HG03575 (cell line): Measurements from ENCODE around the gene GCNT3.

Experiments
- ATAC-seq: cut with Tn5 transposase; IDR thresholded peaks from one replicate; pipeline ENCODE4 v1.9.1; 2021; ENCODE audit not compliant: unreplicated experiment, insufficient number of reproducible peaks, low FRiP score; ENCODE audit errors: extremely low read depth

Gene GCNT3, protein sequence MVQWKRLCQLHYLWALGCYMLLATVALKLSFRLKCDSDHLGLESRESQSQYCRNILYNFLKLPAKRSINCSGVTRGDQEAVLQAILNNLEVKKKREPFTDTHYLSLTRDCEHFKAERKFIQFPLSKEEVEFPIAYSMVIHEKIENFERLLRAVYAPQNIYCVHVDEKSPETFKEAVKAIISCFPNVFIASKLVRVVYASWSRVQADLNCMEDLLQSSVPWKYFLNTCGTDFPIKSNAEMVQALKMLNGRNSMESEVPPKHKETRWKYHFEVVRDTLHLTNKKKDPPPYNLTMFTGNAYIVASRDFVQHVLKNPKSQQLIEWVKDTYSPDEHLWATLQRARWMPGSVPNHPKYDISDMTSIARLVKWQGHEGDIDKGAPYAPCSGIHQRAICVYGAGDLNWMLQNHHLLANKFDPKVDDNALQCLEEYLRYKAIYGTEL

DNA sequence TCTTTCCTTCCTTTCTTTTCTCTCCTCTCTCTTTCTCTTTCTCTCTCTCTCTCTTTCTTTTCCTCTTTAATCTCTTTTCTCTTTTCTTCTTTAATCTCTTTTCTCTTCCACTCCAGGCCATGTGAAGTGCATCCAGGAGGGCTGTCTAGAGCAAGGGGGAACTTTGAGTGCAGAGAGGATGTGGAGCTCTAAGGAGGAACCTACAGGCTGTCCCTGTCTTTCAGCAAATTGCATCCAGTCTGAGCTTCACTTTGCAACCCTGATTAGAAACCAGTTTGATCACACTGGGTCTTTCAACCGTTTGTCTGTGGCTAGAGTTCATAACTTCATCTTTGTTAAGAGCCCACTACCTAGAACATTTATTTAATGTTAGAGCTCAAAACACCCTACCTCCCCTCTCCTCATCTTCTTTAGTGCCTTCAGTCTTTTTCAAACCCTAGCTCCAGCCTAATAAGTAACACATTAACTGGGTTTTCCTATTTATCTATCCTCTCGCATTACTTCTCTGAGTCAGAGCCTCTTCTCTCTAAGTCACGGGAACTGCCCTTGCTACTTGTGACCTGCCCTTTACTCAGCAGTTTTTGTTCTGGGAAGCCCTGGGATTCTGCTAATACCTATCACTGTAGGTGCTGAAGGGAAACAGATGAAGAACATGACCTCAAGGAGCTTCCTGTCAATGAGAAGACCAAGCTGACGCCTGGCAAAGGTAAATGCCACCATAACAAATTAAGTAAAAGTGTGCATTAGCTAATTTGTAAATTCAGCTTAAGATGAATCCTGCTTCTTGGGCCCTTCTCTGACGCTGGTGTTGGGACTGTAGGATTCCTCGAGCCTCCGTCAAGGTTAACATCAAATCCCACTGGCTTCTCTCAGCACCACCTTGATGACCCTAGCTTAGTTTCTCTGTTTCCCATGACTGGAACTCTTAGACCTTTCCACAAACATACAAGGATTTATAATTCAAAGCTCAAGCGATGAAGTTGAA is at the start of gene GCNT3:
TSS of gene GCNT3 (plus strand) at position 508 of the 985 bp plus-strand sequence. CDS start 6,456 bp downstream, outside the sequence.
- no peak for ATAC-seq

DNA sequence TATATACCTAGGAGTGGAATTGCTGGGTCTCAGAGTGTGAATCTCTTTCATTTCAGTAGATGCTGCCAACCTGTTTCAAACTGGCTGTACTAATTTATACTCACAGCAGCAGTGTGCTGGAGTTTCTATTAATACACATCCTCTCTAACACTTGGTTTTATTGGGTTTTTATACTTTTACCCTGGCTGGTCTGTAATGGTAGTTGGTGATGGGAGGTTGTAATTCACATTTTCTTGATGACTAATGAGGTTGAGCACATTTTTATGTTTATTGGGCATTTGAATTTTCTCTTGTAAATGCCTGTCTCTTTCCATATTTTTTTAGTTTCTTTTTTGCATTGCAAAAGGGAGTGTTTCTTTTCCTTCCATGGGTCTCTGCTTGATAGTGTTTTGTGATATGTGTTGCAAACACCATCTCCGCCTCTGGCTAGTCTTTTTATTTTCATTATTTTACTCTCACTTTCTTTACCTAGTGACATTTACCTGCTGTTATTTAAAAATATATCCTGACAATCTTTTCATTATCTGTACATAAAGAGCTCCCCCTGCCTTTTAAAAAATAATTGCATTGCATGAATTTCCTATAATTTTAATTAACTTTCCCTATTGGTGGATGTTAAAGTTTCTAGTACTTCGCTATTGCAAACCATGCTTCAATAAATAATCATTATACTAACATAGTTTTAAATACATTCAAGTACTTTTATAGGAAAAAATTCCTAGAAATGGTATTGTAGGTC is 49.0 kb upstream of the GCNT3 start:
- ATAC-seq = no peak

DNA sequence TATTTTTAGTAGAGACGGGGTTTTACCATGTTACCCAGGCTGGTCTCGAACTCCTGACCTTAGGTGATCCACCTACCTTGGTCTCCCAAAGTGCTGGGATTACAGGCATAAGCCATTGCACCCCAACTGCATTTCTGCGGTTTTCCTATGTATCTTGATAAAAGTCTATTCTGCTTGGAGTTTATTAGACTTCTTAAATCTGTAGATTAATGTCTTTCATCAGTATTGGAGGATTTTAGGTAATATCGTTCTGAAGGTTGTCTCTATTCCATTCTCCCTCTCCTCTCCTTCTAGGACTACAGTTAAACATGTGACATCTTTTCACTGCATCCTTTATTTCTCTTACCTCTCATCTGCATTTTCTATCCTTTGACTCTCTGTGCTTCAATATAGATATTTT is 46.3 kb upstream of the GCNT3 start:
- ATAC-seq = no peak

DNA sequence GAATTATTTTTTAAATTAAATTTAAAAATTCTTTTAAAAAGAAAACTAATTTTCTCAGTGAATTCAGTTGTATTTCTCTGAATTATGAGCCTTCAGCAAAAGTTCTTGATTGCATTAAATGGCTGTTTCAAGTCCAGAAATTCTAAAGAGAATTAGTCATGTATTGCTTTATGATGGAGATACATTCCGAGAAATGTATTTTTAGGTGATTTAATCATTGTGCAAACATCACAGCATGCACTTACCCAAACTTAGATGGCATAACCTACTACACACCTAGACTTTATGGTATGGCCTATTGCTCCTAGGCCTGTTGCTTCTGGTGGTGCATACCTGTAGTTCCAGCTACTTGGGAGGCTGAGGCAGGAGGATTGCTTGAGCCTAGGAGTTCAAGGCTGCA is 44.3 kb upstream of the GCNT3 start:
- ATAC-seq = no peak

DNA sequence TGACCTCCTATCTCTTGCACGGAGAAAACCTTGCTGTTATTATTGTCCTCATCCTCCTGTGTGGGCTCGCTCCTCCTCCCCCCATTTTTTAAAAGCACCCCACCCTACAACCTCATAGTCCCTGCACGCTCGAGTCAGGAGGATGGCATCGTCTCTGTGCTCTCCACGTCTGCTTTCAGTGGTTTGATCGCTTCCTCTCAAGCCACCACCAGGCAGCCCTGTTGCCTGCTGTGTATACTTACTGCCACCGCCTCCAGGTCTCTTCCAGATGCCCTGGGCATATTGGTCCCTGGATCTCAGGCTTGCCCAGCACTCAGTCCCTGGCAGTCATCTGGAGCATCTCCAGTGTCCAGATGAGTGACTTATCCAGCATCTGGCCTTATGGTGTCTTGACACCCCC is 42.1 kb upstream of the GCNT3 start:
- ATAC-seq = no peak

DNA sequence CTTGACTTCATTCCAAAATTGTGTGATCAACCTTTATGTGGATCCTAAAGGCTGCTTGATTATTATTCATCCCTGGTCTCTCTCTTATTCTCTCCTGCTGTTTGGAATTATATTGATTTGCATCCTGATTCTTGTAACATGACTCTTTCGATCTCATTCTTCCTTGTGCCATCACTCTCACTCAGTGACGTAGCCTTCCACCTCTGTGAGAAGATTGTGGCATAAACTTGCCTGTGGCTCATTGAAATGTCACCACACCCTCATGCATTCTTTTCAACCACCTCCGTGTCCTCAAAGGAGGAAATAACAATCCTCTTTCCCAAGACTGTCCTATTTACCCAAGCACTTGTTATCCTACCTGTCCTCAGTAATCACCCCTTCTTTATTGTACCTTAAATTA is 41.3 kb upstream of the GCNT3 start:
- no peak for ATAC-seq

DNA sequence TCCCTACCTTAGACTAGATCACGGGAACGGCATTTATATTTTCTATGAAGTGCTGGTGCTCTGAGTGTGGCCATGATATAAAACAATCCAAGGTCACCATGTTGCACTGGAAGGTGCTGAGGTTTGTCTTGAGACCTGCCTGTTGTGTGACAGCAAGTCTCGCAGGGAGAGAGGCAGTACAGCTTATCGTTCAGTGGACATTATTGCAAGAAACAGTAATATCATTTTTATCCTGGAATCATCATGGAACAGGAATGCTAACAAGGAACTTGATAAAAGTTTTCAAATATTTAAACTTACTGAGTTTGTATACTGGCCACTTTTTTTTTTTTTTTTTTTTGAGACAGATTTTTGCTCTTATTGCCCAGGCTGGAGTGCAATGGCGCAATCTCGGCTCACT is 40.0 kb upstream of the GCNT3 start:
- ATAC-seq = no peak

DNA sequence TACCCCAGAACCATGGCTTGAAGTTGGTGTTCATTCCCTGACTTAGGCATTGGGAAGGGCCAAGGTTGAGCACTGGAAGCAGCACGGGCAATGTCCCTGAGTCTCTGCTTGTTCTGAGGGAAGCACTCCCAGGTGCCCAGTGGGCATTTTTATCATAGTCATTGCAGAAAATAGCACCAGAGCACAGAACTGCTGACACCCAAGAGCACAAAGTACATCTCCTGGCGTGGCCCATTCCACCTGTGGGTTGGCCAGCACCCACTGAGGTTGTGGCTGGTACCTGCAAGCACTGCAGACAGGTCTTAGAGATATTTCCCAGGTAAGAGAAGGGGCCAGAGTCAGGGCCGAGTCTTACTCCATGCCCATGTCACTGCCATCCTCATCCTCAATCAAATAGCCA is 28.5 kb upstream of the GCNT3 start:
- ATAC-seq = no peak

DNA sequence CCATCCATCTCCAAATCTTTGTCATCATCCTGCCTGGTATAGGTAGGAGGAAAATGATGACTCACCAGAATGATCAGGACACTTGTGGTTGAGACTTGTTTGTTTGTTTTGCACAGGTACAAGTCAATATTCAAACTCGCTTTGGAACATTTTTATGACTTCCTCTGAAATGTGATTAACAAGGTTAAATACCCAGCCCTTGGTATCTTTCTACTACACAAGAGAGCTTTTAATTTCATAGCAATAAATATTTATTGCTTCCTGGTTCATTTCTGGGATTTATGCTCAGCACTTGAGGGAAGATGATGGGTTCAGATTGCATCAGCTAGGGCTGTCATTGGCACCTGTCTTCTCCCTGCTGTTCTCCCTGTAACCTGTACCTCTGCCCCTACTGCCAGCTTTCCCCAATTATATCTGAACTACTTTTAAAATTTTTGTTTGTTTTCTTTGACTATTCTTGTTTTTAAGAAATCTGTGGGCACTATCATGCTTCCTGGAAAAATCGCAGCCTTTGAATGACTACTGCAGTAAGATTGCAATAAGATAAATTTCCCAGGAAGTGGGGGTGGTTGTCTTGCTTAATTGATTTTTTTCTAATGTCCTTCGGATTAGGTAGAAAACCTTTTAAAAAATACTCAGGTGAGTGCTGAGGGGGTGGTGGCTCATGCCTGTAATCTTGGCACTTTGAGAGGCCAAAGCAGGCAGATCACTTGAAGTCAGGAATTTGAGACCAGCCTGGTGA is 24.3 kb upstream of the GCNT3 start:
- no peak for ATAC-seq

DNA sequence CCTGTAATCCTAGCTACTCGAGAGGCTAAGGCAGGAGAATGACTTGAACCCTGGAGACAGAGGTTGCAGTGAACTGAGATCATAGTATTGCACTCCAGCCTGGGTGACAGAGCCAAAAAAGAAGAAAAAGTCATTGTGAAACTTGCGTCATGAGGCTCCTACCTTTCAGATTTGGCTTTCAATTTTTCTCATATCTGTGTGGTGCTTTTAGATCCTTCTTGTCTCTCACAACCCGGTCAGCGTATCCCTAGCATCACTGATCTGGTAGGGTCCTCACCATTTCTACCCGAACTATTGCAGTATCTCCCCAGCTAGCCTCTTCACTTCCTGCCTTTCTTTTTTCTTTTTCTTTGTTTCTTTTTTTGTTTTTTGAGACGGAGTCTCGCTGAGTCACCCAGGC is 21.6 kb upstream of the GCNT3 start:
- no peak for ATAC-seq

DNA sequence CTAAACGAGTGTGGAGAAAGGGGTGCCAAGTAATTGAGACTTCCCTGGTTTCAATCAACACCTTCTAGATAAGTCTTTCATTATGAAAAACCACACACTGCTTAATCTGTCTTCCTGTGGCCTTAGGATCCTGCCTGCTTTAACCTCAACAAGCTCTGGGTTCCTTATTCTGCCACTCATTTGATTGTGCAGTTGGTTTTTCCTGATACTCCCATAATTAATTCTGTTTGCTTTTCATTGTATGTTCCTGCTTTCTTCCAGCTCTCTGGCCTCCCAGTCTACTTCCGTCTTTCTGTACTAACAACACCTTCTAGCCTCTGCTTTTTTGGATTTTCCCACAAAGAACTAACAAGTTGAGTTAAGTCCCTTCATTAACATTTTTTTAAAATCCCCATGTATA is 20.2 kb upstream of the GCNT3 start:
- no peak for ATAC-seq

DNA sequence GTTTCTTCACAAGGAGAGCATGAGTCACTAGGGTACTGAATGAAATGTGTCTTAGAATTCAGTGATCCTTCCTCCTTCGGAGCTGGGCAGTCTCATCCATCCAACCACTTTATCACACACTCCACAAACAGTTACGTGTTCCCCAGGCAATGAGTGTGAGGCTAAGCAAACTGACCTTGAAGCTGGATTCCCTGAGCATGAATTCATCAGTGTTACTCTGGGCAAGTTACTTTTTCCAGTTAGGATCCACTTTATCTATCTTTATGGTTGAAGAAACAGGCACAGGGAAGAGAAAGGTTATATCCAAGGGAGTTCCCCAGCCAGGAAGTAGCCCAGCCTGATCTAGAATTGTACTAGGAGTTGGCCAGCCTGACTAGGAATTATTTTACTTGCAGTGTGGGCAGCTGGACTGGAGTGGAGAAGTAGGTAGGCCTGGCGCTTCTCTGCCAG is 17.1 kb upstream of the GCNT3 start:
- ATAC-seq = no peak

DNA sequence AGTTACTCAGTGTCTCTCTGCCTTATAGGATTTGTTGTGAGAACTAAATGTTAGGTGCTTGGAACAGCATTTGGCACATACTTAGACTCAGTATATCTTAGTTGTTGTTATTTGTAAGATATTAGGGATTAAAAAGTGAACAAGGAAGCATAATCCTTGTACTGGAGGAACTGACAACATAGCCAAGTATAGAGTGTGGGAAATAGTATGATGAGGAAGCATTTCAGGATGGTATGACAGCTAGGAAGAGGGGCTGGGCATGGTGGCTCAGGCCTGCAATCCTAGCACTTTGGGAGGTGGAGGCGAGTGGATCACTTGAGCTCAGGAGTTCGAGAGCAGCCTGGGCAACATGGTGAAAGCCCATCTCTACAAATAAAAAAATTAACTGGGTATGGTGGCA is 16.6 kb upstream of the GCNT3 start:
- ATAC-seq = no peak

DNA sequence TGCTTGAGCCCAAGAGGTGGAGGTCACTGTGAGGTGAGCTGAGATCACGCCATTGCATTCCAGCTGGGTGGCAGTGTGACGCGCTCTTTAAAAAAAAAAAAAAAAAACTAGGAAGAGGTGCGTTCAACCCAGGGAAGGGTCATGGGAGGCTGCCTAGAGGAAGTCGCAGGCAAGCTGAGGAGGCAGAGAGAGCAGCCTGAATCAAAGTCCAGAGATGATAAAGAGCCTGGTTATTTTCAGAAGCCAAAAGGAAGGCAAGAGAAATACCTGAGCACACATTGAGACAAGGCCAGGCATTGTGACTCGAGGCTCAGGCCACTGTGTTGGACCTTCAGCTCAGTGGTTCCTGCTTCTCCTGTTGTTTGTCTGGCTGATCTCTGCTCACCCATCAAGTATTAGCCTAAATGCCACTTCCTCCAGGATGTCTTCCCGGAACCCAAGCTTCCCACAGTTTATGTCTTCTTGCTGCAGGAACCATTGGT is 16.1 kb upstream of the GCNT3 start:
- ATAC-seq = no peak

DNA sequence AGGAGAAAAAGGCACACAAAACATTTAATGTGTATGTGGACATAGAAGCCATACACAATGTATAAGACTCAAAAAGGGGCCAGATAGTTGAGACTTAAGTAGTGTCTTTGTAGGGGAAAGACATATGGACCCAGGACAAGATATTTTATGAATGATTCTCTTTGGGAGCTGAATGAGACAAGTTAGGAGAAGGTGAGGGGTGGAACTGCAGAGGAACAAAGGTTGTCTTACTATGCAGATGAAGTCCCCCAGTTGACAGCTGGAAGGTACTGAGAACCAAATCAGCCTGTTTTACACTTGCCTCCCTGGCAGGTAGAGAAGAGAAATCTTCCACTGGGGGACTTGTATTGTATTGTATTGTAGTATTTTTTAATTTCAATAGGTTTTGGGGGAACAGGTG is 14.9 kb upstream of the GCNT3 start:
- ATAC-seq = no peak

DNA sequence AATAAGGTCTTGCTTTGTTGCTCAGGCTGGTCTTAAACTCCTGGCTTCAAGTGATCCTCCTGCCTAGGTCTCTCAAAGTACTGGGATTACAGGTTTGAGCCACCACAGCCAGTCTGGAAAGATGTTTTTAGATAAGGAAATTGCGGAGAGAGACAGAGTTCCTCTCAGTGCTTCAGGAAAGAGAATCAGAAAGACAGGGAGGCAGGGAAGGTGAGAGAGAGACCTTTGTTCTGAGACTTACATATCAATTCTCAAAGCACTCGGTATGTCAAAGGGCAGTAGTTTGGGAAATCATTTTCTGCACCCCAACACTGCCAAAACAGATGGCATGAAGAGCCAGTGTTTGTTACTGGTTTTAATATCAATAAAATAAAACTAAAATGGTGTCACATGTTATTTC is 13.1 kb upstream of the GCNT3 start:
- ATAC-seq = no peak

DNA sequence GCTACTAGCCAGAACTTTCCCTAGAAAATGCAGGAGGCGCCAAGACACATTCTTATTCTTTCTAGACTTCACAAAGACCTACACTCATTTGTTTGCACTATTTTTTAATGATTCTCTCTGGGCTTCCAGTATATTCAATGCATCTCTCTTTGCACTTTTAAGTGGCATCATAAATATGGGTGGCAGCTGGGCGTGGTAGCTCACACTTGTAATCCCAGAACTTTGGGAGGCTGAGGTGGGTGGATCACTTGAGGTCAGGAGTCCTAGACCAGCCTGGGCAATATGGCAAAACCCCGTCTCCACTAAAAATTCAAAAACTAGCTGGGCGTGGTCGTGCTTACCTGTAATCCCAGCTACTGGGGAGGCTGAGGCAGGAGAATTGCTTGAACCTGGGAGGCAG is 5.6 kb upstream of the GCNT3 start:
- ATAC-seq = no peak
